A673 (cell line): Measurements from ENCODE around the gene TRIM65.

Experiments
- EZH2 ChIP-seq: fragments of 200-600 bp; sonication (generic); IDR thresholded peaks from 2 replicates; pipeline ENCODE4 v1.6.1; 2017; ENCODE audit warnings: borderline replicate concordance, low read depth, mild to moderate bottlenecking, mixed read lengths, antibody characterized with exemption, low read length; ENCODE audit not compliant: poor library complexity, severe bottlenecking
- TF ChIP-seq, protein P1 (sequence below): fragments of 300-800, 200-600 bp; sonication (generic); conservative IDR thresholded peaks from 2 replicates; pipeline ENCODE4 v1.5.1; 2017; ENCODE audit warnings: low read depth, mild to moderate bottlenecking, antibody characterized with exemption, low read length, moderate library complexity, mixed read lengths

DNA sequence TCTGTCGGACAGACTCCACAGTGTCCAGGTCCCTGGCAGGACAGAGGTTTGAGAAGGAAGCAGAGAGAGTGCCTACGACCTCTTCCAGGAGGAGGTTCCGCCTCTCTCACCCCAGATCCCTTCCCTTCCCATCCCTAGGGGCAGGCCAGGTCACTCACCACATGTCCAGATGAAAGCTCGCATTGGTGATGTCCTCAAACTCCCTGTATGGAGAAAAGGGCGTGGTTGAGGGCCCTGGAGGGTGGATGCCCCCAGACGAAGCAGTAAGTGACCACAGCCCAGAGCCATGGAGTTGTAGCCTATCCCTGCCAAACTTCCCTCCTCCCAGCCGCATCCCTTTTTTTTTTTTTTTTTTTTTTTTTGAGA is 56.0 kb downstream of the TRIM65 start:
- TF ChIP-seq, protein P1, sequence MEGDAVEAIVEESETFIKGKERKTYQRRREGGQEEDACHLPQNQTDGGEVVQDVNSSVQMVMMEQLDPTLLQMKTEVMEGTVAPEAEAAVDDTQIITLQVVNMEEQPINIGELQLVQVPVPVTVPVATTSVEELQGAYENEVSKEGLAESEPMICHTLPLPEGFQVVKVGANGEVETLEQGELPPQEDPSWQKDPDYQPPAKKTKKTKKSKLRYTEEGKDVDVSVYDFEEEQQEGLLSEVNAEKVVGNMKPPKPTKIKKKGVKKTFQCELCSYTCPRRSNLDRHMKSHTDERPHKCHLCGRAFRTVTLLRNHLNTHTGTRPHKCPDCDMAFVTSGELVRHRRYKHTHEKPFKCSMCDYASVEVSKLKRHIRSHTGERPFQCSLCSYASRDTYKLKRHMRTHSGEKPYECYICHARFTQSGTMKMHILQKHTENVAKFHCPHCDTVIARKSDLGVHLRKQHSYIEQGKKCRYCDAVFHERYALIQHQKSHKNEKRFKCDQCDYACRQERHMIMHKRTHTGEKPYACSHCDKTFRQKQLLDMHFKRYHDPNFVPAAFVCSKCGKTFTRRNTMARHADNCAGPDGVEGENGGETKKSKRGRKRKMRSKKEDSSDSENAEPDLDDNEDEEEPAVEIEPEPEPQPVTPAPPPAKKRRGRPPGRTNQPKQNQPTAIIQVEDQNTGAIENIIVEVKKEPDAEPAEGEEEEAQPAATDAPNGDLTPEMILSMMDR = no peak
- TF ChIP-seq EZH2 = no peak
